Left cardiac atrium (tissue), 2 donors: ENCODE results near the gene SLC22A31. TPM values are rescaled to one million over a fixed set of nuclear protein-coding genes. Genes with fewer than 3 reads are reported as not detected.

ENCODE experiments used
- total RNA-seq, 2 donors: library from RNA; stranded (reverse); fragmentation: NEBNext Ultra II Directional; extraction: Animal tissue kit (Norgen Biotek cat#: 25700); gene quantifications; one replicate each; pipeline ENCODE4 v1.2.1, GENCODE V29; 2021
- donor health status: DM: no; HTN: yes; CAD: no; lungs with severe emphysema.
- donor health status: DM: yes; HTN: yes; CAD: no.

The SLC22A31 gene
- total RNA-seq, 2 donors from 2014 or later: 0.27 TPM; not detected in 1

Other genes starting within 250 kb of the SLC22A31 start
- 1 to 10 TPM; 6.5 to 6.6 TPM for gene CBFA2T3, start 223.3 kb downstream of the SLC22A31 start, total RNA-seq
- gene ACSF3, start 106.7 kb downstream of the SLC22A31 start, total RNA-seq: 10 to 100 TPM; 14.9 to 16.2 TPM
- gene CDH15, start 28.8 kb downstream of the SLC22A31 start, total RNA-seq: under 1 TPM in 1 of 2 donors, not detected in 1; 0.09 TPM
- gene ZNF778, start 17.2 kb upstream of the SLC22A31 start, total RNA-seq: 1 to 10 TPM; 7.5 to 9.8 TPM